ENCODE results near the gene GNAT2.

GNAT2 gene

GRCh38 chr1:109615879-109616278, 3.5 kb downstream of the GNAT2 start:
- peak; percentile 65 for TF ChIP-seq CTCF (IDR thresholded peaks at IDR 0.05)
- H3K36me3 ChIP-seq = no peaks in the 10 kb centered on the region
- H3K4me1 ChIP-seq (ENCODE audit: control insufficient read depth in 1 of 2, insufficient read depth in 1 of 2, low read depth in 1 of 2, low read length in 1 of 2) = peaks cover 68 to 81% of the 10 kb centered on the region in 2 experiments
- no peaks in the 10 kb centered on the region for H3K9me3 ChIP-seq
- H3K27me3 ChIP-seq = no peaks in the 10 kb centered on the region
- H3K27ac ChIP-seq = peak overlapping the region; percentile 97
- H3K4me3 ChIP-seq (ENCODE audit: low read depth in 1 of 2, low read length in 1 of 2) = peak overlapping the region; percentile 39 to 46

GRCh38 chr1:109613361-109614147, 5.9 kb downstream of the GNAT2 start:
- H3K4me1 ChIP-seq (ENCODE audit: control insufficient read depth in 1 of 2, insufficient read depth in 1 of 2, low read depth in 1 of 2, low read length in 1 of 2) = peaks cover 64 to 74% of the 10 kb centered on the region in 2 experiments

GRCh38 chr1:109611308-109611990, 8.0 kb downstream of the GNAT2 start:
- H3K27me3 ChIP-seq = no peaks in the 10 kb centered on the region
- H3K4me1 ChIP-seq (ENCODE audit: control insufficient read depth in 1 of 2, insufficient read depth in 1 of 2, low read depth in 1 of 2, low read length in 1 of 2) = peaks cover 43 to 57% of the 10 kb centered on the region in 2 experiments
- peak overlapping the region; percentile 97 for H3K27ac ChIP-seq
- H3K4me3 ChIP-seq (ENCODE audit: low read depth in 1 of 2, low read length in 1 of 2) = peak overlapping the region in 1 of 2 experiments; percentile 9
- no peak for TF ChIP-seq CTCF (IDR thresholded peaks at IDR 0.05)
- H3K36me3 ChIP-seq = no peaks in the 10 kb centered on the region
- no peaks in the 10 kb centered on the region for H3K9me3 ChIP-seq

More at GRCh38 chr1:109613361-109614147, 5.9 kb downstream of the GNAT2 start:
- H3K27me3 ChIP-seq = no peaks in the 10 kb centered on the region
- no peak for TF ChIP-seq CTCF (IDR thresholded peaks at IDR 0.05)
- H3K4me3 ChIP-seq (ENCODE audit: low read depth in 1 of 2, low read length in 1 of 2) = no peak overlapping the region
- peak overlapping the region; percentile 97 for H3K27ac ChIP-seq
- H3K36me3 ChIP-seq = no peaks in the 10 kb centered on the region
- H3K9me3 ChIP-seq = no peaks in the 10 kb centered on the region

- H3K27ac ChIP-seq = peak overlapping the region; percentile 97
- no peak for TF ChIP-seq CTCF (IDR thresholded peaks at IDR 0.05)
Observed at GRCh38 chr1:109610609-109611307, 8.7 kb downstream of the GNAT2 start.

GRCh38 chr1:109609881-109610280, 9.5 kb downstream of the GNAT2 start:
- Histone ChIP-seq H3K36me3 (peaks cover 4% of the 10 kb centered on the region), H3K9me3 (no peaks in the 10 kb centered on the region), H3K27me3 (no peaks in the 10 kb centered on the region), H3K27ac (peak overlapping the region; percentile 97), H3K4me1 (ENCODE audit: control insufficient read depth in 1 of 2, insufficient read depth in 1 of 2, low read depth in 1 of 2, low read length in 1 of 2) (peaks cover 28 to 41% of the 10 kb centered on the region in 2 experiments), H3K4me3 (ENCODE audit: low read depth in 1 of 2, low read length in 1 of 2) (no peak overlapping the region)
- TF ChIP-seq CTCF (IDR thresholded peaks at IDR 0.05) = no peak

More at GRCh38 chr1:109610609-109611307, 8.7 kb downstream of the GNAT2 start:
- peaks cover 36 to 50% of the 10 kb centered on the region in 2 experiments for H3K4me1 ChIP-seq (ENCODE audit: control insufficient read depth in 1 of 2, insufficient read depth in 1 of 2, low read depth in 1 of 2, low read length in 1 of 2)
- H3K27me3 ChIP-seq = no peaks in the 10 kb centered on the region
- H3K36me3 ChIP-seq = peaks cover 3% of the 10 kb centered on the region
- H3K4me3 ChIP-seq (ENCODE audit: low read depth in 1 of 2, low read length in 1 of 2) = peak overlapping the region in 1 of 2 experiments; percentile 9
- no peaks in the 10 kb centered on the region for H3K9me3 ChIP-seq
